Activated CD8-positive, alpha-beta memory T cell treated with anti-CD3 and anti-CD28 coated beads, Interleukin-2, amount 50 U/mL, for 1 hour (primary cell): Measurements from ENCODE around the gene ENAH.
"Not testable (repeated sequence)": the region's sequence is repeated elsewhere in the genome, so short reads cannot be mapped to it uniquely, and the experiment has no call there.

Source experiments
- DNase-seq: peaks from one replicate; pipeline ENCODE4 v3.0.0-alpha.2; 2020; ENCODE audit errors: extremely low read depth

Gene ENAH

GRCh38 chr1:225677350-225678124, 24.6 kb upstream of the ENAH start:
- DNase-seq = no peak

DNA sequence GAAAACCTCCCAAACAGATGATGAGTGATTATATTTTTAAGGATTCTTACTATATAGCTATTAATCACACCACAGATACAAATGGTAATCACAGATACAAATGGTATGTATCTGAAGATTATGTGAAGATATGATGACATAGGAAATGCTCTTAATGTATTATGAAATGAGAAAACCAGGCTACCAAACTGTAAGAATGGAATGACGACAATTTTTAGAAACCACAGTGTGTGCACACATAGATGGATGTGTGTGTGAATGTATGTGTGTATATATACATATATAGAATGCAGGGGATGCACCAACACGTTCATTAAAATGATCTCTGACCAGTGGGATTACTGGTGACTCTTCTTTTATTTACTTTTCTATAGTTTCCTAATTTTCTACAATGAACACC, 21.5 kb upstream of the ENAH start:
- DNase-seq = no peak

- DNase-seq = no peak
These were observed 18.1 kb upstream of the ENAH start for GRCh38 chr1:225670806-225671733.

- DNase-seq = no peak
These were observed 17.4 kb upstream of the ENAH start for GRCh38 chr1:225670356-225670755.

- DNase-seq = no peak
These were observed 15.3 kb upstream of the ENAH start for GRCh38 chr1:225668222-225668621.

DNA sequence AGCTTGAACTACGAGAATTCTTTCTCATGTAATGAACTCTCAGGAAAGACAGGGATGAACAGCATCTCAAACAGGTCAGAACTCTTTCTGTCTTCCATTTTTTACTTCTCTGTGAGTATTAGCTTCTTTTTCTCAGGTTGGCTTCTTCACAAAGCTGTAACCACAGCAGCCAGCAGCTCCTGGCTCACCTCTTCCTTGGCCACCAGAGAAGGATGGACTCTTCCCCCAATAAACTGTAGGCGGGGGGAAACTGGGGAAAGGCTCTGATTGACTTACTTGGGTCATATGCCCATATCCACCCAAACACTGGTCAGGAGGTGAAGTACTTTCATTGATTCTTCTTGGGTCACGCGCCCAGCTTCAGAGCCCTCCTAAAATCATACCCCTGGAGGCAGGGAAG, 14.4 kb upstream of the ENAH start:
- DNase-seq = no peak

DNA sequence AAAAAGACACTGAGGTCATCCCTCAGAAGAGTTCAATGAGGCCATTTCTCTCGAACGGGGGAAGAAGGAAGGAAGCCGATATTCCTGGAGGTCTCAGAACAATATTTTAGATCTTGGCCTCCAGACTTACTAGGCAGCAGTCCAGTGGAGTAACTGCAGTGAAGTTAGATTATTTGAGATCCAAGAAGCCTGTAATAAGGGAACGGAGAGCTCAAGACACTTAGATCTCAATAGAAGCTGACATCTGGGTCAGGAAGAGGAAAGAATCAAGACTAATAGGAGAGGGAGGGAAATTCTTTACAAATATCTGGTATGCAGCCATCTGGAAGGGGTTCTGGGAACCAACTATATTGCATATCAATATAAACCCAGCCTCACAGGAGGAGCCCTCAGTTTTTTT, 13.6 kb upstream of the ENAH start:
- no peak for DNase-seq

DNA sequence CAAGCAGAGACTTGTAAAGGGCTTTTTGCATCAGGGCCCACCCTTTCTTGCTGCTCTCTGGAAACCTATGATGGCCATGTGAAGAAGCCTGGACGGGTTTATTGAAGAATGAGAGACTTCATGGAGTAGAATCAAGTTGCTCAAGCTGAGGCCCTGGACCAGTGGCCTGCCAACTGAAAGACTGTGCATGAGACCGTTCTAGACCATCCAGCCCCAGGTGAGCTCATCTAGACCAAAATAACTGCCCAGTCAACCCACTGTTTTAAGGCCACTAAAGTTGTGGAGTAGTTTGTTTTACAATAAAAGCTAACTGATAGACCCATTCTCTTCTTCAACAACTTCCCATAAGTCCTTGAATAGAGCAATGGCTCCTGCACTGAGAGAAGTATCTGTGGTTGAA, 11.8 kb upstream of the ENAH start:
- no peak for DNase-seq

DNA sequence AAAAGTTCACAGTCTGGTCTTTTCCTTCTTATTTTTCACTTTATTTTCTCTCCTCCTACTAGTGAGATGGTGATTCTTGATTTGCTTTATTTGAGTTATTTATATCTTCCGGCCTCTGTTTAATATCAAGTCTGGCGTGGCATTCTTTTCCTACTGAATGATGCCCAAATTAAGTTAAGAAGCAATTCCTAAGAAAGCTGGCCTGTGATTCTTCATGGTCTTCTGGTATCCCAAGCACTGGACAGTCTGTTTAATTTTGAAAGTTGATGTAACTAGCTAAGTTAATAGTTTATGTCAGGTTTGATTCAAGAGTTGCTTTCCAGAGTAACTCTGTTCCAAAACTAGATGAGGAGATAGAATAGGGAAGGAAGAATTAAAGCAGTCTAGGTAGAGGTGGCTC, 9.2 kb upstream of the ENAH start:
- no peak for DNase-seq

DNA sequence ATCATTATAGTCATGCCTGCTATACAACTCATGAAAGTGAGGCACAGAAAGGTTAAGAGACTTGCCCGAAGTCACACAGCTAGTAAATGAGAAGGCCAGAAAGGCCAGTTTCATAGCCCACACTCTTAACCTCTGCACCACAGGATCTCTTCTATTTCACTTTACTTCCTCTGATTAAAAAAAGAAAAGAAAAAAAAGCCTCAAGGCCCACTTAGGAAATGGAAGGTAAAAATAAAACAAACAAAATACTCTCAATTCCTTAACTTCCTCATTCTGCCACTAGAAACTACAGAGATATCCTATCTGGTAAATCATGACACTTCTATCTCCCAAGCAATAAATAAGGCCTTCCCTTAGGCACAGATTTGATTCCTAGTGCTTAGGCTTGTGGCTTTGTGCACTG, 7.6 kb upstream of the ENAH start:
- no peak for DNase-seq

- DNase-seq = no peak
These were observed 5.1 kb upstream of the ENAH start for GRCh38 chr1:225658041-225658440.

- DNase-seq = no peak
These were observed 4.6 kb upstream of the ENAH start for GRCh38 chr1:225657462-225657989.

GRCh38 chr1:225656259-225656655, 3.3 kb upstream of the ENAH start:
- not testable (repeated sequence) for DNase-seq

- DNase-seq = no peak
These were observed 2.8 kb upstream of the ENAH start for GRCh38 chr1:225655509-225656258.

- no peak for DNase-seq
These were observed 2.0 kb upstream of the ENAH start for GRCh38 chr1:225654688-225655508.

DNA sequence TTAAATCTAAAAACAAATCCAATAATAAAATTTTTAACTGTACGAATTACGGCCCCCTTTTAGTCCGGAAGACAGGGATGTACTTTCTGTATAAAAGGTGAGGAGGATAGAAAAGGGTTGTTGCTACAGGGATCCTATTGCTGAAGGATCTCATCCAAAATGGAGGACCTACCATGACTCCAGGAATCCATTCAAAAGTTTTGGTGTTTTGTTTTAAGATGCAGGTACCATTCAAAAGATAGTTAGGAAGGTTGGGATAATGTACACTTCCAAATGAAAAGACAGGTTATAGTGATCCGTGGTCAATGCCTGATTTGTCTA, 1.3 kb upstream of the ENAH start:
- no peak for DNase-seq

GRCh38 chr1:225653463-225654276, 747 bp upstream of the ENAH start:
- DNase-seq = no peak

GRCh38 chr1:225651872-225652728, 823 bp downstream of the ENAH start:
- no peak for DNase-seq

DNA sequence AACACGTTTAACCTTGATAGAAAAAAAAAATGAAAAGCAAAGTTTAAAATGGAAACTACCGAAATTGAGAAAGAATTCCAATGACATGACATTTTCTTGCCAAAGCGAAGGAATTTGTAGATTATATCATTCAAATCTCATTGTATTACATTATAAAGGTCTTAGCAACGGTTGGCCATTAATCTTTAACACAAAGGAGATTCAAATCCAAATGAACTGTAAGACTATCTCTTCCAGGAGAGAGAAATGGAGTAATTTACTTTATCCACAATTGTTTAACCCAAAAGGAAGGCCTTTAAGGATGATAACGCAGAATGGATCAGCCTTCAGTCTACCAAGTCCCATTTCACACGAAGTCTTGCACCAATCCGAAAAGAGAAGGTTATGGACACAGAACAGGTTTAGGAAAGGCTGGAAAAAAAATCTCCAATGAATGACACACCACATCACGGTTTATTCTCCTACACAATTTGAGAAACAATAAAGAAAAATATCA, 1.5 kb downstream of the ENAH start:
- DNase-seq = no peak
